Vagina (tissue), 2 donors: ENCODE results near the gene GATAD2A.

Experiments
- POLR2A ChIP-seq, 2 donors: fragments of 450-650 bp; IDR thresholded peaks; one replicate each; pipeline ENCODE4 v1.6.1; 2017; ENCODE audit warnings: antibody characterized with exemption in 2 of 2, mild to moderate bottlenecking in 2 of 2, moderate library complexity in 2 of 2
- POLR2AphosphoS5 ChIP-seq, 2 donors: sonication (generic); formaldehyde crosslinking; IDR thresholded peaks; one replicate each; pipeline ENCODE4 v1.9.0; 2017; ENCODE audit warnings: antibody characterized with exemption in 2 of 2, mild to moderate bottlenecking in 2 of 2, low read depth in 1 of 2; ENCODE audit not compliant: insufficient read depth in 1 of 2
- TF ChIP-seq, protein P1 (sequence below), 3 experiments: fragments of 450-650 bp in 2 of 3; fragments of 200-600 bp in 1 of 3; sonication (generic) in 1 of 3; IDR thresholded peaks; one replicate each; pipeline ENCODE4 v1.5.1; 2017 to 2019; ENCODE audit warnings: antibody characterized with exemption in 3 of 3, mild to moderate bottlenecking in 2 of 3, moderate library complexity in 2 of 3

DNA sequence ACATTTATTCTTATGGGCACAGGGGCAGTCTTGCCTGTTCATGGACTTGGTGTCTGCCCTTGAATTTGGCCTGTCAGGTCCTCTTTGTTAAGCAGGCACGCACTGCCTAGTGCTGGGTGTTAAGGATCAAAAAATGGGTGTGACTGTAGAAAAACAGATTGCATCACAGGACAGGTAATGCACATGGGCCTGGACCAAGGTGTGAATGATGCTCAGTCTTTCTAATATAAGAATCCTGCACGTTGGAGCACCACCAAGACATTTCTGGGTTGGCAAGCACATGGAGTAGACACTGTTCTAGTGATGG is 33.7 kb downstream of the GATAD2A start:
- TF ChIP-seq POLR2A (IDR thresholded peaks at IDR 0.05) (no peak), POLR2AphosphoS5 (IDR thresholded peaks at IDR 0.05; ENCODE audit: insufficient read depth in 1 of 2, low read depth in 1 of 2) (no peak)
- TF ChIP-seq, protein P1, sequence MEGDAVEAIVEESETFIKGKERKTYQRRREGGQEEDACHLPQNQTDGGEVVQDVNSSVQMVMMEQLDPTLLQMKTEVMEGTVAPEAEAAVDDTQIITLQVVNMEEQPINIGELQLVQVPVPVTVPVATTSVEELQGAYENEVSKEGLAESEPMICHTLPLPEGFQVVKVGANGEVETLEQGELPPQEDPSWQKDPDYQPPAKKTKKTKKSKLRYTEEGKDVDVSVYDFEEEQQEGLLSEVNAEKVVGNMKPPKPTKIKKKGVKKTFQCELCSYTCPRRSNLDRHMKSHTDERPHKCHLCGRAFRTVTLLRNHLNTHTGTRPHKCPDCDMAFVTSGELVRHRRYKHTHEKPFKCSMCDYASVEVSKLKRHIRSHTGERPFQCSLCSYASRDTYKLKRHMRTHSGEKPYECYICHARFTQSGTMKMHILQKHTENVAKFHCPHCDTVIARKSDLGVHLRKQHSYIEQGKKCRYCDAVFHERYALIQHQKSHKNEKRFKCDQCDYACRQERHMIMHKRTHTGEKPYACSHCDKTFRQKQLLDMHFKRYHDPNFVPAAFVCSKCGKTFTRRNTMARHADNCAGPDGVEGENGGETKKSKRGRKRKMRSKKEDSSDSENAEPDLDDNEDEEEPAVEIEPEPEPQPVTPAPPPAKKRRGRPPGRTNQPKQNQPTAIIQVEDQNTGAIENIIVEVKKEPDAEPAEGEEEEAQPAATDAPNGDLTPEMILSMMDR (IDR thresholded peaks at IDR 0.05), result no peak
